ENCODE data around the gene CASR. TPM values are rescaled to one million over a fixed set of nuclear protein-coding genes. Genes with fewer than 3 reads are reported as not detected.

CASR gene
- total and polyA plus RNA-seq, 2 donors from 2014 or later = 14.8 to 72.8 TPM

DNA sequence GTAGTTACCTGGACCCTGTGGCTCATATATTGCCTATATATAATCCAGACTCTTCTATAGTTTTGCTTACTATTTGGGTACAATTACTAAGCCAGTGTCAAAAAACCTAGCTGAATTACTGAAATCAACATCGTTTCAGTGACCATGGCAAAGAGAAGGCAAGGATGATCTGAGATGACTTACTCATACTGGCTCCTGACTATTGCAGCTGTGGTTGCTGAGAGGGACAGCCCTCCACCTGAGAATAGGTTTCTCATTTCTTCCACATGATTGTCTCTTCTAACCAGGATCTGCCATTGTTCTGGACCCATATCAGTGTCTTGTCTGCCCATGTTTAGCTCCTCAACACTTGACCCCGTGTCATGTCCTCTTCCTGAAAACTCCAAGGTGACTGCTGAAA is 30.2 kb downstream of the CASR start:
- Histone ChIP-seq H3K36me3 (ENCODE audit: control insufficient read depth in 2 of 3, insufficient read depth in 3 of 3, low read length in 3 of 3) (no peaks in the 10 kb centered on the region), H3K27me3 (ENCODE audit: control insufficient read depth, insufficient read depth, low read length) (no peaks in the 10 kb centered on the region), H3K9ac (ENCODE audit: low read length in 3 of 3) (no peak overlapping the region), H3K27ac (ENCODE audit: low read depth in 2 of 2, low read length in 2 of 2) (no peak overlapping the region), H3K4me1 (ENCODE audit: control insufficient read depth in 2 of 3, insufficient read depth in 2 of 3, low read depth in 1 of 3, low read length in 3 of 3) (peaks cover 0 to 12% (median 9%) of the 10 kb centered on the region in 3 donors), H3K4me3 (ENCODE audit: low read length in 3 of 3) (no peak overlapping the region), H3K9me3 (ENCODE audit: control insufficient read depth in 2 of 3, insufficient read depth in 1 of 3, low read length in 3 of 3) (no peaks in the 10 kb centered on the region)
- intact Hi-C loops (cut with DNase I) = no loop called here
- TF ChIP-seq, protein P1, sequence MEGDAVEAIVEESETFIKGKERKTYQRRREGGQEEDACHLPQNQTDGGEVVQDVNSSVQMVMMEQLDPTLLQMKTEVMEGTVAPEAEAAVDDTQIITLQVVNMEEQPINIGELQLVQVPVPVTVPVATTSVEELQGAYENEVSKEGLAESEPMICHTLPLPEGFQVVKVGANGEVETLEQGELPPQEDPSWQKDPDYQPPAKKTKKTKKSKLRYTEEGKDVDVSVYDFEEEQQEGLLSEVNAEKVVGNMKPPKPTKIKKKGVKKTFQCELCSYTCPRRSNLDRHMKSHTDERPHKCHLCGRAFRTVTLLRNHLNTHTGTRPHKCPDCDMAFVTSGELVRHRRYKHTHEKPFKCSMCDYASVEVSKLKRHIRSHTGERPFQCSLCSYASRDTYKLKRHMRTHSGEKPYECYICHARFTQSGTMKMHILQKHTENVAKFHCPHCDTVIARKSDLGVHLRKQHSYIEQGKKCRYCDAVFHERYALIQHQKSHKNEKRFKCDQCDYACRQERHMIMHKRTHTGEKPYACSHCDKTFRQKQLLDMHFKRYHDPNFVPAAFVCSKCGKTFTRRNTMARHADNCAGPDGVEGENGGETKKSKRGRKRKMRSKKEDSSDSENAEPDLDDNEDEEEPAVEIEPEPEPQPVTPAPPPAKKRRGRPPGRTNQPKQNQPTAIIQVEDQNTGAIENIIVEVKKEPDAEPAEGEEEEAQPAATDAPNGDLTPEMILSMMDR (IDR thresholded peaks at IDR 0.05; ENCODE audit: borderline replicate concordance, extremely low read depth, insufficient read depth) = no peak
- no peak for FAIRE-seq
- no peak for DNase-seq

DNA sequence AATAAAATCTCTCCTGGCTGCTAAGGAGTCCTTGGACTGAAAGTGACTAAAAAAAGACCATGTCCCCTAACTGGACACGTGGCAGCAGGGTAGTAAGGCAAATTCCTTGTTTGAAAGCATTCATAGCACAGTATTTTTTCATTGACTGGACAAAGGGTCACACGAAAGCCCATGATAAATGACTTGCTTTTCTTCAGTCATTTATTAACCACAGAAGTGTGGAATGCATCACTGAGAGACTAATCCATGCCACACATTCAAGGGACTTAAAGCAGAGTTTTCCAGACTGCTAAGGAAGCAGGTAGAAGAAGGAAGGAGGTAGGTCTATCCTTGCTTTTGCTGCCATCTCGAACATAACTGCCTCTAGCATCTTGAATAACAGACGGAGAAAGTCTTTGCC is 31.2 kb downstream of the CASR start:
- intact Hi-C loops (cut with DNase I) = no loop called here
- FAIRE-seq (peak; percentile 71), DNase-seq (peak in 2 of 5 donors; percentile 62 to 71)
- TF ChIP-seq, protein P1 (IDR thresholded peaks at IDR 0.05; ENCODE audit: borderline replicate concordance, extremely low read depth, insufficient read depth) = no peak
- no peak overlapping the region for H3K9ac ChIP-seq (ENCODE audit: low read length in 3 of 3)
- peak overlapping the region in 2 of 3 donors; percentile 38 to 40 for H3K4me3 ChIP-seq (ENCODE audit: low read length in 3 of 3)
- H3K9me3 ChIP-seq (ENCODE audit: control insufficient read depth in 2 of 3, insufficient read depth in 1 of 3, low read length in 3 of 3) = no peaks in the 10 kb centered on the region
- H3K4me1 ChIP-seq (ENCODE audit: control insufficient read depth in 2 of 3, insufficient read depth in 2 of 3, low read depth in 1 of 3, low read length in 3 of 3) = peaks cover 0 to 12% (median 9%) of the 10 kb centered on the region in 3 donors
- H3K27ac ChIP-seq (ENCODE audit: low read depth in 2 of 2, low read length in 2 of 2) = peak overlapping the region; percentile 54 to 66
- H3K27me3 ChIP-seq (ENCODE audit: control insufficient read depth, insufficient read depth, low read length) = no peaks in the 10 kb centered on the region
- H3K36me3 ChIP-seq (ENCODE audit: control insufficient read depth in 2 of 3, insufficient read depth in 3 of 3, low read length in 3 of 3) = no peaks in the 10 kb centered on the region

DNA sequence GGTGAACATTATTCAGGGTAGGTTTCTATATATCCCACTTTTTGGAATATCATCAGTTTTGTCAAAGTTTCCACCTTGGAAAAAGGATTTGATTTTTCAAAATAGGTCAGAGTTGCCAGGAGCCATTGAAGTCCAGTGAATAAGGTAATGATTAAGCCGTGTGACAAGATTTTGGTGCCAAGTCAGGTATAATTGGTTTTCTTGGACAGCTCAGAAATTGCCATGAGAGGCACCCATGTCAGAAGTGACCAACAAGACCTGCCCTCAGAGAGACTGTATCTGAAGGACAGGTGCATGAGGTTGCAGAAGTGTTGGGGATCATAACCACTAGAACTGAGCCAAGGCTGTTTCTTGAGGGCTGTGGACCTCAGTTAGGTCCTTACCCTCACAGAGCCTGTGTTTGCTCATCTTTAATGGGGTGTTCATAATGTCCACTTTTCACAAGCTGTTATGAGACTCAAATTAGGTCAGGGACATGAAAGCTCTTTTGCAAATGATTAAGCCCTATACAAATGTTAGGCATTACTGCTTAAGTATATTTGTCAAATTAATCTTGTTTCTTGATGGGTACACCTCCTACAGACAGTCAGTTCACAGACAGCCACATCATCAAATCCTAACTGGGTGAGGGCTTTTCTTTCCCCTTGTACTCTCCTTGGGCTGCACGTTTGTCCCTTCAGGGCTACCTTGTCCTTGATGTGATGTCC is 32.3 kb downstream of the CASR start:
- Histone ChIP-seq H3K27me3 (ENCODE audit: control insufficient read depth, insufficient read depth, low read length) (no peaks in the 10 kb centered on the region), H3K4me1 (ENCODE audit: control insufficient read depth in 2 of 3, insufficient read depth in 2 of 3, low read depth in 1 of 3, low read length in 3 of 3) (peaks cover 0 to 12% (median 9%) of the 10 kb centered on the region in 3 donors), H3K9ac (ENCODE audit: low read length in 3 of 3) (no peak overlapping the region), H3K36me3 (ENCODE audit: control insufficient read depth in 2 of 3, insufficient read depth in 3 of 3, low read length in 3 of 3) (no peaks in the 10 kb centered on the region), H3K9me3 (ENCODE audit: control insufficient read depth in 2 of 3, insufficient read depth in 1 of 3, low read length in 3 of 3) (no peaks in the 10 kb centered on the region), H3K27ac (ENCODE audit: low read depth in 2 of 2, low read length in 2 of 2) (peak overlapping the region; percentile 43 to 57), H3K4me3 (ENCODE audit: low read length in 3 of 3) (no peak overlapping the region)
- intact Hi-C loops (cut with DNase I) = no loop called here
- TF ChIP-seq, protein P1 (IDR thresholded peaks at IDR 0.05; ENCODE audit: borderline replicate concordance, extremely low read depth, insufficient read depth) = no peak
- DNase-seq = no peak
- FAIRE-seq = no peak
